Body of pancreas (tissue), 4 donors: ENCODE data around the gene EMP2.

Experiments used
- CTCF ChIP-seq, 7 experiments: fragments of 450-650 bp in 4 of 7; fragments of 200-600 bp in 3 of 7; sonication (generic) in 3 of 7; IDR thresholded peaks; one replicate each; pipeline ENCODE4 v1.5.1; 2016 to 2019; ENCODE audit warnings: antibody characterized with exemption in 7 of 7
- POLR2A ChIP-seq, 3 donors: fragments of 450-650 bp; IDR thresholded peaks; one replicate each; pipeline ENCODE4 v1.6.1; 2016; ENCODE audit warnings: antibody characterized with exemption in 3 of 3, mild to moderate bottlenecking in 2 of 3

GRCh38 chr16:10551881-10552280 is 28.5 kb downstream of the EMP2 start:
- TF ChIP-seq CTCF (IDR thresholded peaks at IDR 0.05) = no peak
- no peak for TF ChIP-seq POLR2A (IDR thresholded peaks at IDR 0.05)
